AG09319 (cell line): ENCODE data around the gene PTPRS.

Experiments used
- DNase-seq: peaks from one replicate; pipeline ENCODE4 v3.0.0-alpha.2; 2010; ENCODE audit warnings: low read depth; ENCODE audit errors: extremely low read depth
- TF ChIP-seq, protein P1 (sequence below): IDR thresholded peaks from 2 replicates; pipeline ENCODE4 v1.5.1; 2011; ENCODE audit warnings: low read depth, mild to moderate bottlenecking, inconsistent platforms, low read length, moderate library complexity

Gene PTPRS

DNA sequence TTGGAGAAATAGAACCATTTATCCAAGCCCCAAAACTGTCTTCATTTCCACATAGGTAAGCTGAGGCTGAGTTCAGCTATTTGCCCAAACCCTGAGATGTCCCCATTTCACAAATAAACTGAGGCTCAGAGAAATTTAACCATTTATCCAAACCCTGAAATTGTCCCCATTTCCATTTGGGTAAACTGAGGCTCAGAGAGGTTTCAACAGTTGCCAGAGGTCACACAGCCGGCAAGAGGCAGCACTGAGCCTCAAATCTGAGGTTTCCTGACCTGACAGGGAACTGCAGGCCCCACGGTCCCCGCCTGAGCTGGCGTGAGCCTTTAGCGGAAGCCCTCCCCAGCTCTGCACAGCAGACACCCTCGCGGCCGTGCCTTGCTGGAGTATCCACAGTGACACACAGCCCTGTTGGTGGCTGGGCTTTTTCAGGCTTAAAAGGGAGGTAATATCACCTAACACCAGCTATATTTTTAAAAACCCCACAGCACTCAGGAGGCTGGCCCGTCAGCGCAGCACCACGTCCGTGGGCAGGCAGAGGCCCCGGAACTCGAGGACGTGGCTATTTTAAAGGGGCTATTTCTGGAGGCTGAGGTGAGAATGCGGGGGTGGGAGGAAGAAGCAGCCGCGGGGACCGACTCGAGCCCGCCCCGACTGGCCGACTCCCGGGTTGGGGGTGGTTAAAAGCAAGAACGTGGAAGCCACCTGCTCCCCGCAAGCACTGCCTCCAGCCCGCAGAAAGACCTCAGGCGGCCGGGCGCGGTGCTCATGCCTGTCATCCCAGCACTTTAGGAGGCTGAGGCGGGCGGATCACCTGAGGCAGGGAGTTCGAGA lies 18.5 kb downstream of the PTPRS start:
- no peak for DNase-seq
- TF ChIP-seq, protein P1, sequence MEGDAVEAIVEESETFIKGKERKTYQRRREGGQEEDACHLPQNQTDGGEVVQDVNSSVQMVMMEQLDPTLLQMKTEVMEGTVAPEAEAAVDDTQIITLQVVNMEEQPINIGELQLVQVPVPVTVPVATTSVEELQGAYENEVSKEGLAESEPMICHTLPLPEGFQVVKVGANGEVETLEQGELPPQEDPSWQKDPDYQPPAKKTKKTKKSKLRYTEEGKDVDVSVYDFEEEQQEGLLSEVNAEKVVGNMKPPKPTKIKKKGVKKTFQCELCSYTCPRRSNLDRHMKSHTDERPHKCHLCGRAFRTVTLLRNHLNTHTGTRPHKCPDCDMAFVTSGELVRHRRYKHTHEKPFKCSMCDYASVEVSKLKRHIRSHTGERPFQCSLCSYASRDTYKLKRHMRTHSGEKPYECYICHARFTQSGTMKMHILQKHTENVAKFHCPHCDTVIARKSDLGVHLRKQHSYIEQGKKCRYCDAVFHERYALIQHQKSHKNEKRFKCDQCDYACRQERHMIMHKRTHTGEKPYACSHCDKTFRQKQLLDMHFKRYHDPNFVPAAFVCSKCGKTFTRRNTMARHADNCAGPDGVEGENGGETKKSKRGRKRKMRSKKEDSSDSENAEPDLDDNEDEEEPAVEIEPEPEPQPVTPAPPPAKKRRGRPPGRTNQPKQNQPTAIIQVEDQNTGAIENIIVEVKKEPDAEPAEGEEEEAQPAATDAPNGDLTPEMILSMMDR = no peak

DNA sequence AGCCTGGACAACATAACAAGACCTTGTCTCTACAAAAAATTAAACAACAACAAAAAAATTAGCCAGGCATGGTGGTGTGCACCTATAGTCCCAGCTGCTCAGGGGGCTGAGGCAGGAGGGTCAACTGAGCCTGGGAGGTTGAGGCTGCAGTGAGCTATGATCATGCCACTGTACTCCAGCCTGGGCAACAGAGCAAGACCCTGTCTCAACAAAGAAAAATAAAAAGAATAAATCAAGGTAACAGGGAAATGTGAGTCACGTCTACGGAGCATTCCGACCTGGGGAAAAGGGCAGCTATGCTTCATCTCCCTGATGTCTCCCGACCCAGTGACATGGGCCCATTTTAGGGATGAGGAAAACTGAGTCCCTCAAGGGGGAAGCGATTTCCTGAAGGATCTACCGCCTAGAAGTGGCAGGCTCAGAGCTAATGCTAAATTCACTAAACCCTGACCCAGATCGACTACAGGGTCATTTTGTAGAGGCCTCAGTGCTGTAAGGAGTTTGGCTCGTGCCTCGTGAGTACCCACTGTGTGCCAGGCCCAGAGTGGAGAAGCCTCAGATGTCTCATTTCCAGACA lies 19.5 kb downstream of the PTPRS start:
- no peak for DNase-seq
- TF ChIP-seq, protein P1 = no peak

DNA sequence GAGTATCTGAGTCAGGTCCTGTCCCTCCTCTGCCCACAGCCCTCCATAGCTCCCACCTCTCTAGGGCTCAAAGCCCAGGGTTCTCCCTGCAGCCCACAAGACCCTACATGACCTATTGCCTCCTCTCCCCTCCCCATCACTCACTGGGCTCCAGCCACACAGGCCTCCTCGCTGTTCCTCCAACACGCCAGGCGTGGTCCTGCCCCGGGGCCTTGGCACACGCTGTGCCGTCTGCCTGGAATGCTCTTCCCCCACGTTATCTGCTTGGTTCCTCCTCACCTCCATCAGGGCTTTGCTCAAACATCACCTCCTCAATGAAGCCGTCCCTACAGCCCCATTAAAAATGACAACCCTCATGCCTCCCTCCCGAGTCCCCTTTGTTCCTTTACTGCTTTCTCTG lies 21.1 kb downstream of the PTPRS start:
- TF ChIP-seq, protein P1 = no peak
- no peak for DNase-seq

DNA sequence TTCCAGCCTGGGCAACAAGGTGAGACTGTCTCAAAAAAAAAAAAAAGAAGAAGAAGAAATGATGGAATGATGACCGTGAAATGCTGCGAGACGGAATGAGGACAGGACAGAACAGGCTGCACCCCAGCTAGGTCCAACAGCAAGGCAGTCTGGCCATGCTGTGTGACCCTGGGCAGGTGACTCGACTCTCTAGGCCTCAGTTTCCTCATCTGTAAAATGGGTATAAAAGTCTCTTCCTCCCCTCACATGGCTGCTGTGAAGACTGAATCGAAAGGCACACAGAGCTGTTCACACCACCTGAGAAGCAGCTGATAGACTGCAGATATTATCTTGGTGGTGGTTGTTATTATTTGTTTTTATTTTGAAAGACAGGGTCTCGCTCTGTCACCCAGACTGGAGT lies 22.3 kb downstream of the PTPRS start:
- no peak for DNase-seq

DNA sequence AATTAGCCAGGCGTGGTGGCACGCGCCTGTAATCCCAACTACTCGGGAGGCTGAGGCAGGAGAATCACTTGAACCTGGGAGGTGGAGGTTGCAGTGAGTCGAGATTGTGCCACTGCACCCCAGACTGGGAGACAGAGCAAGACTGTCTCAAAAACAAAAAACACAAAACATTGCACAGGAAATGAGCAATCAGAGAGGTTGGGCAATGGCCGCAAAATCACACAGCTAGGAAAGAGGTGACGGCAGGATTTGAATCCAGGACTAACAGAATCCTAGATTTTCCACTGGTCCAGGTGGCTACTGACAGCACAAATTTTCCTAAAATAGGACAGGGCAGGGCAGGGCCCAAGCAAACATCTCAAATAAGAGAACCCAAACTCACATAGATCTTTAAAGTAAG lies 23.3 kb downstream of the PTPRS start:
- DNase-seq = no peak
- TF ChIP-seq, protein P1 = no peak

More for the DNA sequence above, 22.3 kb downstream of the PTPRS start:
- TF ChIP-seq, protein P1 = no peak

DNA sequence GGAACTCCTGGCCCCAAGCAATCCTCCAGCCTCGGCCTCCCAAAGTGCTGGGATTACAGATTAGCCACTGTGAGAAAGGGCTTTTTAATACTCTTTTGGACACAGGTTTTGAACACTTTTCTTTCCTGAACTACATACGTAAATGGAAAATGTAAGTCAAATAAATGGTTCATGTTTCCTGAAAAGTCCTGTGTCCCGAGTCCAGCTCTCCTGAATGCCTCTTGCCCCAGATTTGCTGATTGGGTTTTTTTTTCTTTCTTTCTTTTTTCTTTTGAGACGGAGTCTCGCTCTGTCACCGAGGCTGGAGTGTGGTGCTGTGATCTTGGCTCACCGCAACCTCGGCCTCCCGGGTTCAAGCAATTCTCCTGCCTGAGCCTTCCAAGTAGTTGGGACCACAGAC lies 24.5 kb downstream of the PTPRS start:
- DNase-seq = no peak
- TF ChIP-seq, protein P1 = no peak

DNA sequence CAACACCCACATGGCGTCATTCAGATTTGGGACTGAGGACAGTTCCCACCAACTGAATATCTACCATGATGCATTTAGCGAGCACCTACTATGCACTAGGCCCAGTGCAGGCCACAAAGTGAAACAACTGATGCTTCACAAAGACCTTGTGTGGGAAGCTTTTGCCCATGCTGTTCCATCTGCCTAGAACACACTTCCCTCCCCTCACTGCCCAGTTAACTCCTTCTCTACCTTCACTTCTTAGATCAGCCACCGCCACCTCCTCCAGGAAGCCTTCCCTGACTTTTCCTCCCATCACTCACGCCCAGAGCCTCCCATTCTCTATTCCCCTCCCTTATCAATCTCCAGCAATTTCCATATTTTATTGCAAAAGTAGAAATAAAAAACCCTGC lies 25.7 kb downstream of the PTPRS start:
- no peak for DNase-seq
- TF ChIP-seq, protein P1 = no peak
